GM19455 (cell line): ENCODE data around the gene PDIA5.
"Not testable (repeated sequence)": the region's sequence is repeated elsewhere in the genome, so short reads cannot be mapped to it uniquely, and the experiment has no call there.

ENCODE experiments used
- ATAC-seq: cut with Tn5 transposase; IDR thresholded peaks from one replicate; pipeline ENCODE4 v1.9.1; 2021; ENCODE audit not compliant: unreplicated experiment

The PDIA5 gene

GRCh38 chr3:123141276-123141675 is 74.5 kb downstream of the PDIA5 start:
- ATAC-seq: no peak

GRCh38 chr3:123143669-123144411 is 77.0 kb downstream of the PDIA5 start:
- no peak for ATAC-seq

- no peak for ATAC-seq
Measured at GRCh38 chr3:123147754-123148535, 81.1 kb downstream of the PDIA5 start.

DNA sequence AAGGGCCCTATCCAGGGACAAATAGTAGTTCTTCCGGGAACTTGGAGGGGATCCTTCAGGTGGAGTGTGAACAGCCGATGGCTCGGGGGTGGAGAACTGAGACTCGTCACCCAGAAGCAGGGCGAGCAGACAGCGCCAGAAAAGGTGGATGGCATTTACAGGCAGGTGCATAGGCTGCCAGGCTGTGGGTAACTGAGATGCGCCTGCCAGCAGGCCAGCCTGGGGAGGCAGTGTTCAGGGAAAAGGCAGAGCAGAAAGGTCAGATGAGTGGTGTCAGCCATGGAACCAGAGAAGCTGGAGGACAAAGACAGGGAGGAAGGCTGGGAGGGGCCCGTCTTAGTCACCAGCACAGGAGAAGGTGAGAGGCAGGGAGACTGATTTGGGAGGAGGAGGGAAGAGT is 81.9 kb downstream of the PDIA5 start:
- ATAC-seq: no peak

GRCh38 chr3:123149525-123149924 is 82.7 kb downstream of the PDIA5 start:
- ATAC-seq: no peak

DNA sequence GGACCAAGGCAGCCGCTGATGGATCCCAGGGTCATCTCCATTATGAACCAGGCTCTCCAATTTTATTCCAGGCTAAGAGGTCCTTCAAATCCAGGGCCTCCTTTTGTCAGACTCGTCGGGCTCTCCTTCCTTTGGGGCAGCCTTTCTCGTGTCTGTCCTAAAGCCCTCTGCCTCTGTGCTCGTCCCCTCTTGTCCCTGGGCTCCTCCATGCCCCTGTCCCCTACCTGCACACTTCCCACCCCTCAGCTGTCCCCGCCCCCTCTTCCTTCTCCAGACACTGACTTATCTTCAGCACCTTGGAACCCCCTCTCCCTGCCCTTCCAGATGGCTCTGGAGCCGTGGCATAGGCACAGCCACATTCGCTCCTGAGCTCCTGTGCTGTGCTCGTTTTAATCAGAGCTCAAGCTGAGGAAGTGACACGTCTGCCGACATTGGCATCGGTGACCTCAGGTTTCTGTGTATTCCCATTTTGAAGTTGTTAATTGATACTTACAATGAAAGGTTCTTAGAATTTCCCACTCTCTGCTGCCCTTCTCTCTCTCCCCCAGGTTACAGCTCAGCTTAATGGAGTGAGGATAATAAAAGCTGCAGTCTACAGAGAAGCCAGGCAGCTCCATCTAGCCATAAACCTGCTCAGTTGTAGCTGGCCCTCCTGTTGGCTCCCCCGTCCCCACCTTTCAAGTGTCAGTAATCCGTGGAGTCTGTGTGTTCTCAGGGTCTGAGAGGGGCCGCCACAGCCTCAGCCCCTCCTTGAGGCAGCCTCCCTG is 83.8 kb downstream of the PDIA5 start:
- ATAC-seq: no peak

DNA sequence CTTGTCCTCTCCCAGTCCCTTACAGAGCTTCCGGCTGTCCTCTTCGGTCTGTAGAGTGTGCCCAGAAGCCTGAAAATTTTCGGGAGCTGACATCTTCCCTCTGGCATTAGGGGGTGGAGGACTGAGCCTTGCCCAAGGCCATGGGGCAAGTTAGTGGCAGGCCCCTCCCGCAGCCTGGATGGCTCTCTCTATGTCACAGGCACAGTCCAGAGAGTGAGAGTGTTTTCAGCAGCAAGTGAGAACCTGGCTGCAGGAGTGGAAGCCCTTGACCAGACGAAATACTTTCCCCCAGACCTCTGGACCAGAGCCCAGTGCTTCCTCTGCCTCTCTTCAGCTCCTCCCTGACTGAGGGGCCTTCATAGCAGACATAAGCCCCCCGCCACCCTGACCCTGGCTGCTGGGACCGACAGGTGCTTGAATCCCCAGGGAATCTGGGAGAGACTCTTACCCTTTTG is 84.5 kb downstream of the PDIA5 start:
- no peak for ATAC-seq

- not testable (repeated sequence) for ATAC-seq
Measured at GRCh38 chr3:123151853-123152420, 85.1 kb downstream of the PDIA5 start.

DNA sequence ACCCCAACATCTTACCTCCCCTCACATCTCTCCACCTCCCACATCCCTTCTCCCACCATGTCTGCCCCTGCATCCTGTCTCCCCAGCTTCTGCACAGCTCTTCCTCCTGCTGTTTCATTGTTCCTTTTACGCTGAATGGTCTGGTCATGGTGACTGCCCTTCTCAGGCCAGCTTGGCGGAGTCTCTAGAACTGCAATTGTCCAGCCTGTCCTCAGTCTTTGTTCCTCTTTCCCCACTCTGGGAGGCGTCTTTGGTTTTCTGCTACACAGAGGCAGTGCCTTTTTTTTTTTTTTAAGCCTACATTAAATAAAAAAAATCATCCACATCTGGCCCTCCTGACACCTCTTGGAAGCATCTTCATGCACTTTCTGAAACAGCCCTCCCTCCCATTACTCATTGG is 85.9 kb downstream of the PDIA5 start:
- no peak for ATAC-seq

DNA sequence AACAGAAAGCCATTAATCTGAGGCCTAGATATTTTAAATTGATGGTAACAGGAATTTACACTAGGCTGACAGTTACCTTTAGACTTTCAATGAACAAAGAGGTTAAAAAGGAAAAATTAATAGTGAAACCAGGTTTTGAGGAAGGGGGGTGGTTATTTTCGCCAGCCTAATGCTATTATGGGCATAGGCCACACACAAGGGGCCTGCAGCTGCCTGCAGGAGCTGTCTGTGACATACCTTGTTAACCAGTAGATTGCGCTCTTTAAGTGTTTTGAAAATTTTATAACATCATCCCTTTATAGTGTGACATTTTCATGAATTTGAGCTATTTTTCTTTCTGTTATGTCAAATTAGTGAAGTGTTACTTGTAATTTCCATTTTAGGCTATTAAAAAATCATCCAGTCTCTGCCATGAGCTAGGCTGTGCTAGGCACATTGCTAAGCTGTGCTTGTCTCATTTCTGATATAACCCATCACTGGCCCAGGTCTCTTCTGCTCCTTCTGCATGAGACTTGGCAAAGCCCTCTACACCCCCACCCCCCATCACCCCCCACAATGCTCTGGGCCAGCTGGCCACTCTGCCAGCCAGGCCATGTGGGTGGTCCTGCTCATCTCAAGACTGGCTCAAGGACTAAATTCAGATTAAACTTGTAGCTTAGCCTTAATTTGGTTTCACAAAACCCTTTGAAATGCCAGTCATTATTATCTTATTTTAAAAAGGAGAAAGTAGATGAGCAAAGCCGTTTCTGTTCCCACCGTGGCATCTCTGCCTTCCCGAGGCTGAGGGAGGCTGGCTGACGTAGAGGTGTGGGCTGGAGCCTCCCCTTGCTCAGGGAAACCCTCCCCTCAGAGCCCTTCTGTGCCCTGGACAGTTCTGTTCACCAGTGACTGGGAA is 86.5 kb downstream of the PDIA5 start:
- ATAC-seq: no peak

DNA sequence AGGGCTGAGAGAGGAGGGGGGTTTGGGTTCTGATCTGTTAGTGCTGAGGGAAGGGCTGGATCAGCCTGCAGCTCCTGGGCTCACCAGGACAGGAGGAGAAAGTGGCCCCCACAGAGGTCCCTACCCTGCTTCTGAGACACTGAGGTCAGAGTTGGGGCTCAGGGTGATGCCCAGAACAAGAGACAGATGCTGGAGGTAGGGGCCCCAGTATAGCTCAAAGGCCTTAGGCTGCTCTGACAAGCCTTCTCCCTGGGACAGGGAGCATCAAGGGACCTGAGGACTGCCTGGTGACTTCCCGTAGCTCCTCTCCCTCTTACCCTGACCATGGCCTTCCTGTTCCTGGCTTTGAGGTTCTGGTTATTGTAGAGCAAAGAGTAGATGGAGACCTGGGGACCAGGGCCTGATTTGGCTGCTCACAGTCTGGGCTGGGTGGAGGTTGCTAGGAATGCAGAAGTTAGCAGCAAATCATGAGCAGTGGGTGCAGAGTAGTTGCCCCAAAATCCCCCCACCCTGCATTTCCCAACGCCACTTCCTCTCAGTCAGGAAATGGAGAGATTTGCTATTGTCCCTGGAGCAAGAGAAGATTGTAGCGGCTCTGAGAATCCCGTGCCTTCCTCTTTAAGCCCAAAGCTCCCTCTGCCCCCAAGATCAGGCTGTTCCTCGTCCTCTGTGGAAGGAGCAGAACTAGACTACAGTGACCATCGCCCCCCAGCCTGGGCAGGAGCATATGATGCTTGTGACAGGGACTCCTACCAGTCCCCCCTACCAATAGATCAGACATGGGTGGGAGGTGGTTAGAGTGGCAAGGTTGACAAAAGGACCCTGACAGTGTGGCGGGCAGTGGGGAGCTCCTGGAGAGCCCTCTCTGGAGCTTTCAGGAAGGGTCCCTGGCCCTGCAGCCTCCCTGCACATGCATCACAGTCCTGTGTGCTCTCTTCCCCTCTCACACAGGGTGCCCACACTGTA is 87.5 kb downstream of the PDIA5 start:
- no peak for ATAC-seq

GRCh38 chr3:123155471-123156011 is 88.7 kb downstream of the PDIA5 start:
- ATAC-seq: no peak

GRCh38 chr3:123156276-123156995 is 89.6 kb downstream of the PDIA5 start:
- ATAC-seq: no peak

GRCh38 chr3:123157209-123157597 is 90.4 kb downstream of the PDIA5 start:
- no peak for ATAC-seq

- ATAC-seq: no peak
Measured at GRCh38 chr3:123157598-123158287, 90.9 kb downstream of the PDIA5 start.

DNA sequence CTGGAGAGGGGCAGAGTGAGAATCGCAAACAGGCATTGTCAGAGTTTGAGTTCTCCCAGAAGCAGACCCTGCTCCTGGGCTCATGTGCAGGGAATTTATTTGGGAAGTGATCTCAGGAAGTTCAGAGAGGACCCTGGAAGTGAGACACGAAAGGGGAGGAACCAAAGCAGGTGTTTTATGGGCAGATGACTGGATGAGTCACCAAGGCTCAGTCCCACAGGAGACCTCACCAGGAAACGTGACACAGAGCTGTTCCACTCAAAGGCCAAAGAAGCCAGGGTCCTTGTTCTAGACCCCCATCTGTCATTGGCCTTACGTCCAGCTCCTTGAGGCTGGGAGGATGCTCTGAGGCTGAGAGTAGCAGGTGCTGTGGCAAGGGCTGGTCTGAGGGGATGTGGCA is 91.5 kb downstream of the PDIA5 start:
- ATAC-seq: no peak

DNA sequence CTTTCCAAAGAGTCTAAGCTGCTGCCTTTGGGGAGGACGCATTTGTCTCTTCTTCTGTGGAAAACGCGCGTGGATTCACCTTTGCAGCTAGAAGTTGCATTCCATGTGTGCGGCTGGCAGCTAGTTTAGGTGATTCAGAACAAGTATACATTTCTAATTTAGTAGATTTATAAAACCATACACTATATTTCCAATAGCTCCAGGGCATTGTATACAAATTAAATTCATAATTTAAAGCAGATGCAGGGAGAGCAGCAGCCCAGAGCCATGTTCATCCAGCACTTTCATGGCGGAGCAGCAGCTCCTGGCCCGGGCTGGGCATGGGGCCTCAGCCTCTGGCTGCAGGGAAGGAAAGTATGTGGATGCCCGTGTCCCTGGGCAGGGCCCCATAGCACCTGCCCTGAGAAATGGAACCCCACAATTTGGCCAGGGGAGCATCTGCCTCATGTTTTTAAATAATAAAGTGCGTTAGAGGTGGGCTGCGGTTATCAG is 92.1 kb downstream of the PDIA5 start:
- no peak for ATAC-seq
